ENCODE results near the gene USP15.

DNA sequence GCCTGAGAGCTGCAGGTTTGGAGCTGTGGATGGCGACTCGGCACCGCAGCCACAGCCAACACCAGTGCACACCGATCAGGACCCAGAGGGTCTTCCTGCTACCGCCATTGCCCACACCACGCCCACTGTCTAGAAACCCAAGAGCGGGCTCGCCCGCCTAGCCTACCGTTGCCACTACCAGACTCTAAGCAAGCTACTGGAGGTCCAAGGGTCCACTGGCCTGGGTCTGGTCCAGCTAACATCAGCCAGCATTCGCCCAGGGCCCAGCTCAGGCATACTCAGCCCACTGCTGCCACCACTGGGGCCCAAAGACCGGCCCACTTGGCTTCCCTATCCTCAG is 175.9 kb downstream of the USP15 start:
- TF ChIP-seq, protein P1, sequence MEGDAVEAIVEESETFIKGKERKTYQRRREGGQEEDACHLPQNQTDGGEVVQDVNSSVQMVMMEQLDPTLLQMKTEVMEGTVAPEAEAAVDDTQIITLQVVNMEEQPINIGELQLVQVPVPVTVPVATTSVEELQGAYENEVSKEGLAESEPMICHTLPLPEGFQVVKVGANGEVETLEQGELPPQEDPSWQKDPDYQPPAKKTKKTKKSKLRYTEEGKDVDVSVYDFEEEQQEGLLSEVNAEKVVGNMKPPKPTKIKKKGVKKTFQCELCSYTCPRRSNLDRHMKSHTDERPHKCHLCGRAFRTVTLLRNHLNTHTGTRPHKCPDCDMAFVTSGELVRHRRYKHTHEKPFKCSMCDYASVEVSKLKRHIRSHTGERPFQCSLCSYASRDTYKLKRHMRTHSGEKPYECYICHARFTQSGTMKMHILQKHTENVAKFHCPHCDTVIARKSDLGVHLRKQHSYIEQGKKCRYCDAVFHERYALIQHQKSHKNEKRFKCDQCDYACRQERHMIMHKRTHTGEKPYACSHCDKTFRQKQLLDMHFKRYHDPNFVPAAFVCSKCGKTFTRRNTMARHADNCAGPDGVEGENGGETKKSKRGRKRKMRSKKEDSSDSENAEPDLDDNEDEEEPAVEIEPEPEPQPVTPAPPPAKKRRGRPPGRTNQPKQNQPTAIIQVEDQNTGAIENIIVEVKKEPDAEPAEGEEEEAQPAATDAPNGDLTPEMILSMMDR (IDR thresholded peaks at IDR 0.05): no peak
- no peak for TF ChIP-seq POLR2A (IDR thresholded peaks at IDR 0.05)
- no peak for TF ChIP-seq EP300 (IDR thresholded peaks at IDR 0.05; ENCODE audit: low read depth)
- TF ChIP-seq POLR2AphosphoS5 (IDR thresholded peaks at IDR 0.05): no peak

Measured in transverse colon (tissue), 4 donors.